PC-3 (cell line): Measurements from ENCODE around the gene SUB1. TPM values are rescaled to one million over a fixed set of nuclear protein-coding genes. Genes with fewer than 3 reads are reported as not detected.

Experiments
- ATAC-seq: fragments of 200-7000 bp; cut with Tn5 transposase; 2 replicates; pipeline ENCODE4 v1.9.1; 2020; ENCODE audit warnings: mild to moderate bottlenecking, moderate library complexity
- BruUV-seq: library from RNA; stranded (reverse); fragments of 400-500 nt; replicated peaks from 2 replicates; lab custom pipeline; 2021; lab: Mats Ljungman, UMichigan
- CTCF ChIA-PET: fragments of 300-600 bp; sonication (Branson Sonifier 250); formaldehyde crosslinking; loops from one replicate; lab custom pipeline; 2022; ENCODE audit warnings: antibody characterized with exemption; lab: Charles Lee
- POLR2A ChIA-PET: fragments of 300-600 bp; sonication (Branson Sonifier 250); formaldehyde crosslinking; loops from one replicate; lab custom pipeline; 2022; ENCODE audit warnings: antibody characterized with exemption; ENCODE audit not compliant: unreplicated experiment; lab: Charles Lee
- DNase-seq: peaks from one replicate; pipeline ENCODE4 v3.0.0-alpha.2; 2015
- H2AFZ ChIP-seq: fragments of 300-600 bp; sonication (generic); 2 replicates; pipeline ENCODE4 v1.6.0; 2016; ENCODE audit warnings: antibody characterized with exemption, low read length
- H3F3A ChIP-seq: fragments of 300-600 bp; sonication (generic); one replicate; pipeline ENCODE4 v1.6.0; 2017; ENCODE audit warnings: antibody characterized with exemption, low read length, control low read depth, mild to moderate bottlenecking; ENCODE audit not compliant: unreplicated experiment
- H3K27ac ChIP-seq: fragments of 300-600 bp; sonication (generic); 2 replicates; pipeline ENCODE4 v1.5.1; 2016; ENCODE audit warnings: mild to moderate bottlenecking, low read length
- H3K27me3 ChIP-seq: fragments of 300-600 bp; sonication (generic); 2 replicates; pipeline ENCODE4 v1.6.1; 2016; ENCODE audit warnings: low read length, mixed read lengths
- H3K36me3 ChIP-seq: fragments of 300-600 bp; sonication (generic); 2 replicates; pipeline ENCODE4 v1.6.1; 2016; ENCODE audit warnings: low read depth, mixed run types, low read length, mixed read lengths
- H3K4me1 ChIP-seq: fragments of 300-600 bp; sonication (generic); 2 replicates; pipeline ENCODE4 v1.5.1; 2016; ENCODE audit warnings: low read length; ENCODE audit not compliant: insufficient read depth
- H3K4me2 ChIP-seq: fragments of 300-600 bp; sonication (generic); 2 replicates; pipeline ENCODE4 v1.6.0; 2016; ENCODE audit warnings: low read length
- H3K4me3 ChIP-seq: fragments of 300-600 bp; sonication (generic); 2 replicates; pipeline ENCODE4 v1.5.1; 2016; ENCODE audit warnings: mild to moderate bottlenecking, low read length, mixed read lengths
- H3K79me2 ChIP-seq: fragments of 300-600 bp; sonication (generic); 2 replicates; pipeline ENCODE4 v1.6.1; 2017; ENCODE audit warnings: low read length, mixed read lengths
- H3K9ac ChIP-seq: fragments of 300-600 bp; sonication (generic); 2 replicates; pipeline ENCODE4 v1.6.0; 2016; ENCODE audit warnings: mild to moderate bottlenecking, low read length
- H3K9me2 ChIP-seq: fragments of 300-600 bp; sonication (generic); replicated peaks from 2 replicates; pipeline ENCODE4 v1.6.1; 2016; ENCODE audit warnings: mixed run types, low read length, mixed read lengths
- H3K9me3 ChIP-seq: fragments of 300-600 bp; sonication (generic); 2 replicates; pipeline ENCODE4 v1.6.1; 2016; ENCODE audit warnings: low read length, mixed read lengths
- H4K20me1 ChIP-seq: fragments of 300-600 bp; sonication (generic); 2 replicates; pipeline ENCODE4 v1.6.1; 2016; ENCODE audit warnings: low read length, mixed read lengths
- CTCF ChIP-seq: fragments of 300-600 bp; sonication (generic); conservative IDR thresholded peaks from 2 replicates; pipeline ENCODE4 v1.5.1; 2017; ENCODE audit warnings: antibody characterized with exemption, low read depth, mild to moderate bottlenecking, low read length
- EZH2 ChIP-seq: fragments of 300-600 bp; sonication (generic); IDR thresholded peaks from one replicate; pipeline ENCODE4 v1.6.1; 2017; ENCODE audit warnings: antibody characterized with exemption, mild to moderate bottlenecking, low read length; ENCODE audit not compliant: unreplicated experiment
- EZH2phosphoT487 ChIP-seq: fragments of 300-600 bp; sonication (generic); IDR thresholded peaks from 2 replicates; pipeline ENCODE4 v1.6.1; 2018; ENCODE audit warnings: mild to moderate bottlenecking, antibody characterized with exemption, low read length, borderline replicate concordance
- intact Hi-C: fragments of 100-400 bp; cut with micrococcal nuclease; formaldehyde crosslinking; loops from 2 replicates; pipeline ENCODE4 v1.9.0; 2023
- total RNA-seq: library from RNA; depleted of rRNA; stranded (reverse); fragments of >200 nt; gene quantifications from 2 replicates; pipeline ENCODE4 v1.2.3, GENCODE V29; 2014

SUB1 gene
- total RNA-seq, 1 experiment from 2014 or later: 185 TPM

- no peaks in the 10 kb centered on the region for H3K79me2 ChIP-seq
- H3K9ac ChIP-seq: no peak overlapping the region
- CTCF ChIA-PET: no interaction called here
- H3K36me3 ChIP-seq: no peaks in the 10 kb centered on the region
- BruUV-seq: no TSS peak
- no peaks in the 10 kb centered on the region for H3K9me3 ChIP-seq
- H2AFZ ChIP-seq: no peak overlapping the region
- H3K9me2 ChIP-seq: no peaks in the 10 kb centered on the region
- no peaks in the 10 kb centered on the region for H3K4me1 ChIP-seq
- DNase-seq (no peak), ATAC-seq (no peak)
- H3F3A ChIP-seq: no peaks in the 10 kb centered on the region
- H3K4me2 ChIP-seq: no peak overlapping the region
- H3K27me3 ChIP-seq: no peaks in the 10 kb centered on the region
- POLR2A ChIA-PET: no interaction called here
- no peak overlapping the region for H3K27ac ChIP-seq
- intact Hi-C loops: loop anchor here (10.0 kb wide), 1 partner anchor 69 kb away; no protein-coding TSS in a partner anchor
- no peak for TF ChIP-seq CTCF
- no peak for TF ChIP-seq EZH2phosphoT487
- no peak for TF ChIP-seq EZH2
- no peaks in the 10 kb centered on the region for H4K20me1 ChIP-seq
- no peak overlapping the region for H3K4me3 ChIP-seq
These were observed 40.2 kb downstream of the SUB1 start for GRCh38 chr5:32625547-32625946.

- no peaks in the 10 kb centered on the region for H4K20me1 ChIP-seq
- H3K79me2 ChIP-seq: no peaks in the 10 kb centered on the region
- no peaks in the 10 kb centered on the region for H3K36me3 ChIP-seq
- H3K9ac ChIP-seq: no peak overlapping the region
- ChIA-PET POLR2A (interaction anchor here (0.7 kb wide), 1 partner anchor 20 kb away, joined by 8 read pairs; no protein-coding TSS in a partner anchor), CTCF (interaction anchor here (0.5 kb wide), 1 partner anchor 415 kb away, joined by 6 read pairs; no protein-coding TSS in a partner anchor)
- no peaks in the 10 kb centered on the region for H3K4me1 ChIP-seq
- H3K9me2 ChIP-seq: no peaks in the 10 kb centered on the region
- no peaks in the 10 kb centered on the region for H3K9me3 ChIP-seq
- no peak overlapping the region for H3K27ac ChIP-seq
- no peak overlapping the region for H3K4me2 ChIP-seq
- no peak overlapping the region for H2AFZ ChIP-seq
- DNase-seq (no peak), ATAC-seq (no peak)
- intact Hi-C loops: loop anchor here (10.0 kb wide), 1 partner anchor 67 kb away; no protein-coding TSS in a partner anchor
- no peak overlapping the region for H3K4me3 ChIP-seq
- no TSS peak for BruUV-seq
- TF ChIP-seq CTCF (no peak), EZH2phosphoT487 (no peak), EZH2 (no peak)
- H3K27me3 ChIP-seq: no peaks in the 10 kb centered on the region
- H3F3A ChIP-seq: no peaks in the 10 kb centered on the region
These were observed 42.0 kb downstream of the SUB1 start for GRCh38 chr5:32627219-32627870.
